Testis (tissue), 2 donors: Measurements from ENCODE around the gene CHD1.

Experiments
- POLR2A ChIP-seq: fragments of 450-650 bp; IDR thresholded peaks from one replicate; pipeline ENCODE4 v1.6.1; 2017; ENCODE audit warnings: antibody characterized with exemption, mild to moderate bottlenecking, moderate library complexity
- TF ChIP-seq, protein P1 (sequence below), 3 experiments: fragments of 450-650 bp in 2 of 3; fragments of 200-600 bp in 1 of 3; sonication (generic) in 1 of 3; IDR thresholded peaks; one replicate each; pipeline ENCODE4 v1.5.1; 2016 to 2019; ENCODE audit warnings: antibody characterized with exemption in 3 of 3, mild to moderate bottlenecking in 2 of 3, moderate library complexity in 1 of 3

DNA sequence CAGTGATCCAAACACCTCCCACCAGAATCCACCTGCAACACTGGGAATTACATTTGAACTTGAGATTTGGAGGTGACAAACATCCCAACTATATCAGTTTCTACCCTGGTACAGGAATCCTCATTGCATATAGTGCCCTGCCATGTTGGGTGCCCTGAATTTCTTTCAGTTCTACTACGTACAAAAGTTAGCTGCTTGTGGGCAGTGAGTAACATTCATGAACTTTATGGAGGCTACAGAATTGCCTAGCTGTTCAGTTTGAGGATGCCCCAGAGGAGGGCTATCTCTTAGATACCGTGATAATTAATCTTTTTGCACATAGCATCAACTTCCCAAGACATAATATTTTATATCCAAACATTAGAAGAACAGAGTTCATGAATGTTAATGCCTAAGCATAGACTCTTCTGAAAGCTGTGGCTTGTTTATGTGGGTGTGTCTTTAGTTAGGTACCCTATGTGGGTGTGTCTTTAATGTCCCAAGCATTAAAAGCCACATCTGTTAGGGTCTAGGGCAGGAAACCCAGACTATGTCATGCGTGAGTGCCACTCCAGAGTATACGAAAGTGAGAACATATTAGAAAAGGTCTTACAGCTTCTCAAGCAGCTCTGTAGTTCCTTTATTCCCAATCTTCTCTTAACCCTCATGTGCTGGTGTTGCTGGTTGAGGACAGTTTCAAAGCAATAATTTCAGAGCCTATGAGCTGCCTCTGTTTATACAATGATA lies 47.0 kb upstream of the CHD1 start:
- TF ChIP-seq POLR2A, result no peak
- TF ChIP-seq, protein P1, sequence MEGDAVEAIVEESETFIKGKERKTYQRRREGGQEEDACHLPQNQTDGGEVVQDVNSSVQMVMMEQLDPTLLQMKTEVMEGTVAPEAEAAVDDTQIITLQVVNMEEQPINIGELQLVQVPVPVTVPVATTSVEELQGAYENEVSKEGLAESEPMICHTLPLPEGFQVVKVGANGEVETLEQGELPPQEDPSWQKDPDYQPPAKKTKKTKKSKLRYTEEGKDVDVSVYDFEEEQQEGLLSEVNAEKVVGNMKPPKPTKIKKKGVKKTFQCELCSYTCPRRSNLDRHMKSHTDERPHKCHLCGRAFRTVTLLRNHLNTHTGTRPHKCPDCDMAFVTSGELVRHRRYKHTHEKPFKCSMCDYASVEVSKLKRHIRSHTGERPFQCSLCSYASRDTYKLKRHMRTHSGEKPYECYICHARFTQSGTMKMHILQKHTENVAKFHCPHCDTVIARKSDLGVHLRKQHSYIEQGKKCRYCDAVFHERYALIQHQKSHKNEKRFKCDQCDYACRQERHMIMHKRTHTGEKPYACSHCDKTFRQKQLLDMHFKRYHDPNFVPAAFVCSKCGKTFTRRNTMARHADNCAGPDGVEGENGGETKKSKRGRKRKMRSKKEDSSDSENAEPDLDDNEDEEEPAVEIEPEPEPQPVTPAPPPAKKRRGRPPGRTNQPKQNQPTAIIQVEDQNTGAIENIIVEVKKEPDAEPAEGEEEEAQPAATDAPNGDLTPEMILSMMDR (IDR thresholded peaks at IDR 0.05), result no peak
